Measurements from ENCODE around the gene SRCAP. TPM values are rescaled to one million over a fixed set of nuclear protein-coding genes. Genes with fewer than 3 reads are reported as not detected.

The SRCAP gene
- total RNA-seq, 2 donors from 2014 or later, result 42.8 to 79.0 TPM

GRCh38 chr16:30652005-30652296 is 47.0 kb upstream of the SRCAP start:
- Histone ChIP-seq H3K27ac (peak overlapping the region; percentile 91 to 95), H3K9me3 (no peaks in the 10 kb centered on the region), H3K36me3 (peaks cover 0 to 20% of the 10 kb centered on the region in 2 donors), H3K4me1 (replicated peaks) (peaks cover 12% of the 10 kb centered on the region), H3K27me3 (replicated peaks; ENCODE audit: insufficient read depth) (no peaks in the 10 kb centered on the region), H3K4me3 (peak overlapping the region; percentile 59 to 75)
- WGBS, result 6% methylated on average over 2 of the region's 2 CpGs
- intact Hi-C loops (cut with DNase I), result loop anchor here (5.0 to 10.0 kb wide), 3 partner anchors 80 to 847 kb away; partner anchors contain the start of genes ALDOA, MAZ and ZNF688
- TF ChIP-seq POLR2A (IDR thresholded peaks at IDR 0.05) (no peak), POLR2AphosphoS5 (IDR thresholded peaks at IDR 0.05) (no peak)
- TF ChIP-seq, protein P1, sequence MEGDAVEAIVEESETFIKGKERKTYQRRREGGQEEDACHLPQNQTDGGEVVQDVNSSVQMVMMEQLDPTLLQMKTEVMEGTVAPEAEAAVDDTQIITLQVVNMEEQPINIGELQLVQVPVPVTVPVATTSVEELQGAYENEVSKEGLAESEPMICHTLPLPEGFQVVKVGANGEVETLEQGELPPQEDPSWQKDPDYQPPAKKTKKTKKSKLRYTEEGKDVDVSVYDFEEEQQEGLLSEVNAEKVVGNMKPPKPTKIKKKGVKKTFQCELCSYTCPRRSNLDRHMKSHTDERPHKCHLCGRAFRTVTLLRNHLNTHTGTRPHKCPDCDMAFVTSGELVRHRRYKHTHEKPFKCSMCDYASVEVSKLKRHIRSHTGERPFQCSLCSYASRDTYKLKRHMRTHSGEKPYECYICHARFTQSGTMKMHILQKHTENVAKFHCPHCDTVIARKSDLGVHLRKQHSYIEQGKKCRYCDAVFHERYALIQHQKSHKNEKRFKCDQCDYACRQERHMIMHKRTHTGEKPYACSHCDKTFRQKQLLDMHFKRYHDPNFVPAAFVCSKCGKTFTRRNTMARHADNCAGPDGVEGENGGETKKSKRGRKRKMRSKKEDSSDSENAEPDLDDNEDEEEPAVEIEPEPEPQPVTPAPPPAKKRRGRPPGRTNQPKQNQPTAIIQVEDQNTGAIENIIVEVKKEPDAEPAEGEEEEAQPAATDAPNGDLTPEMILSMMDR (IDR thresholded peaks at IDR 0.05), result no peak
- DNase-seq (ENCODE audit: low spot score), result no peak

- TF ChIP-seq, protein P1 (IDR thresholded peaks at IDR 0.05), result no peak
- TF ChIP-seq POLR2A (IDR thresholded peaks at IDR 0.05) (no peak), POLR2AphosphoS5 (IDR thresholded peaks at IDR 0.05) (no peak)
- 95% methylated on average over 18 of the region's 18 CpGs for WGBS
- Histone ChIP-seq H3K4me3 (no peak overlapping the region), H3K36me3 (peaks cover 0 to 20% of the 10 kb centered on the region in 2 donors), H3K27me3 (replicated peaks; ENCODE audit: insufficient read depth) (no peaks in the 10 kb centered on the region), H3K4me1 (replicated peaks) (peaks cover 12% of the 10 kb centered on the region), H3K27ac (no peak overlapping the region), H3K9me3 (no peaks in the 10 kb centered on the region)
- no peak for DNase-seq (ENCODE audit: low spot score)
- intact Hi-C loops (cut with DNase I), result loop anchor here (5.0 to 10.0 kb wide), 3 partner anchors 80 to 848 kb away; partner anchors contain the start of genes ALDOA, MAZ and ZNF688
These were observed 46.3 kb upstream of the SRCAP start for GRCh38 chr16:30652718-30653117.

GRCh38 chr16:30654856-30655255 is 44.1 kb upstream of the SRCAP start:
- Histone ChIP-seq H3K36me3 (peaks cover 0 to 20% of the 10 kb centered on the region in 2 donors), H3K4me3 (no peak overlapping the region), H3K27ac (no peak overlapping the region), H3K4me1 (replicated peaks) (peaks cover 9% of the 10 kb centered on the region), H3K27me3 (replicated peaks; ENCODE audit: insufficient read depth) (no peaks in the 10 kb centered on the region), H3K9me3 (no peaks in the 10 kb centered on the region)
- no peak for DNase-seq (ENCODE audit: low spot score)
- intact Hi-C loops (cut with DNase I), result loop anchor here (5.0 to 10.0 kb wide), 4 partner anchors 42 to 850 kb away; partner anchors contain the start of genes ALDOA, MAZ, SRCAP and ZNF688
- TF ChIP-seq, protein P1 (IDR thresholded peaks at IDR 0.05), result no peak
- TF ChIP-seq POLR2AphosphoS5 (IDR thresholded peaks at IDR 0.05), result no peak
- TF ChIP-seq POLR2A (IDR thresholded peaks at IDR 0.05), result no peak
- 96% methylated on average over 18 of the region's 18 CpGs for WGBS

- WGBS, result 84% methylated on average over 12 of the region's 12 CpGs
- peaks cover 0 to 20% of the 10 kb centered on the region in 2 donors for H3K36me3 ChIP-seq
- intact Hi-C loops (cut with DNase I), result loop anchor here (5.0 to 10.0 kb wide), 3 partner anchors 41 to 851 kb away; partner anchors contain the start of genes ALDOA, MAZ and SRCAP
These were observed 43.1 kb upstream of the SRCAP start for GRCh38 chr16:30655815-30656347.

More at GRCh38 chr16:30655815-30656347, 43.1 kb upstream of the SRCAP start:
- no peak overlapping the region for H3K27ac ChIP-seq
- no peak for DNase-seq (ENCODE audit: low spot score)
- H3K9me3 ChIP-seq, result no peaks in the 10 kb centered on the region
- H3K27me3 ChIP-seq (replicated peaks; ENCODE audit: insufficient read depth), result no peaks in the 10 kb centered on the region
- H3K4me3 ChIP-seq, result no peak overlapping the region
- H3K4me1 ChIP-seq (replicated peaks), result peaks cover 15% of the 10 kb centered on the region
- TF ChIP-seq POLR2A (IDR thresholded peaks at IDR 0.05) (no peak), POLR2AphosphoS5 (IDR thresholded peaks at IDR 0.05) (no peak)
- TF ChIP-seq, protein P1 (IDR thresholded peaks at IDR 0.05), result no peak
